Panc1 (cell line): ENCODE data around the gene ADAM12. TPM values are rescaled to one million over a fixed set of nuclear protein-coding genes. Genes with fewer than 3 reads are reported as not detected.
A peak's percentile ranks its signal among the peaks of the same experiment; 100 is the strongest.

Experiments
- ATAC-seq: fragments of 200-7000 bp; cut with Tn5 transposase; 2 replicates; pipeline ENCODE4 v1.9.1; 2020; ENCODE audit warnings: mild to moderate bottlenecking, moderate library complexity
- BruUV-seq: library from RNA; stranded (reverse); fragments of 400-500 nt; replicated peaks from 2 replicates; lab custom pipeline; 2021; lab: Mats Ljungman, UMichigan
- CTCF ChIA-PET: fragments of 300-600 bp; sonication (Branson Sonifier 250); formaldehyde crosslinking; loops from one replicate; lab custom pipeline; 2022; ENCODE audit warnings: antibody characterized with exemption; lab: Charles Lee
- POLR2A ChIA-PET: fragments of 300-600 bp; sonication (Branson Sonifier 250); formaldehyde crosslinking; loops from one replicate; lab custom pipeline; 2022; ENCODE audit warnings: antibody characterized with exemption; lab: Charles Lee
- DNase-seq: peaks from one replicate; pipeline ENCODE4 v3.0.0-alpha.2; 2010; ENCODE audit warnings: low read depth, low spot score
- H3K27ac ChIP-seq: 2 replicates; pipeline ENCODE4 v1.5.1; 2011; ENCODE audit warnings: mild to moderate bottlenecking, low read length, inconsistent platforms
- H3K27me3 ChIP-seq: fragments of 200-500 bp; sonication (Bioruptor generic); 2 replicates; pipeline ENCODE4 v1.6.0; 2014; ENCODE audit warnings: low read length, inconsistent platforms; ENCODE audit not compliant: control insufficient read depth, insufficient read depth
- H3K36me3 ChIP-seq: fragments of 200-500 bp; sonication (Bioruptor generic); 2 replicates; pipeline ENCODE4 v1.5.1; 2014; ENCODE audit warnings: inconsistent platforms, mild to moderate bottlenecking, low read length, moderate library complexity; ENCODE audit not compliant: control insufficient read depth, insufficient read depth
- H3K4me1 ChIP-seq: 2 replicates; pipeline ENCODE4 v1.5.1; 2011; ENCODE audit warnings: inconsistent platforms, mild to moderate bottlenecking, low read length, moderate library complexity; ENCODE audit not compliant: control insufficient read depth, insufficient read depth
- H3K4me3 ChIP-seq, 2 experiments: 2 replicates each; pipeline ENCODE4 v1.5.1; 2011 to 2012; ENCODE audit warnings: low read depth in 2 of 2, low read length in 2 of 2, mild to moderate bottlenecking in 2 of 2, inconsistent platforms in 1 of 2, moderate library complexity in 1 of 2
- H3K9me3 ChIP-seq: fragments of 200-500 bp; sonication (Bioruptor generic); 2 replicates; pipeline ENCODE4 v1.5.1; 2014; ENCODE audit warnings: low read depth, mild to moderate bottlenecking, inconsistent platforms, low read length, moderate library complexity; ENCODE audit not compliant: control insufficient read depth, insufficient read depth
- CTCF ChIP-seq: fragments of 450-650 bp; IDR thresholded peaks from 2 replicates; pipeline ENCODE4 v1.5.1; 2017; ENCODE audit warnings: mild to moderate bottlenecking
- REST ChIP-seq, 2 experiments: IDR thresholded peaks; 2 replicates each; pipeline ENCODE4 v1.6.1; 2011 to 2012; ENCODE audit warnings: low read depth in 2 of 2, control low read depth in 1 of 2, low read length in 1 of 2, mild to moderate bottlenecking in 1 of 2, moderate library complexity in 1 of 2; ENCODE audit not compliant: insufficient read depth in 1 of 2
- SIN3A ChIP-seq: IDR thresholded peaks from 2 replicates; pipeline ENCODE4 v1.6.1; 2012; ENCODE audit warnings: low read depth, mild to moderate bottlenecking, low read length, moderate library complexity, borderline replicate concordance; ENCODE audit not compliant: insufficient read depth
- TCF7L2 ChIP-seq: IDR thresholded peaks from 2 replicates; pipeline ENCODE4 v1.6.1; 2011; ENCODE audit warnings: mild to moderate bottlenecking, low read depth, low read length, inconsistent platforms
- in situ Hi-C: cut with HindIII; loops from 2 replicates; pipeline ENCODE4 v1.10.0; 2016; ENCODE audit warnings: low sequenced_read_pairs, low pct_unique_long_range_greater_than_20kb
- intact Hi-C: fragments of 100-400 bp; cut with micrococcal nuclease; formaldehyde crosslinking; loops from one replicate; pipeline ENCODE4 v1.10.0; 2022; ENCODE audit not compliant: unreplicated experiment
- total RNA-seq: library from RNA; stranded (reverse); gene quantifications from one replicate; pipeline ENCODE4 v1.2.1, GENCODE V29; 2021; ENCODE audit not compliant: unreplicated experiment

Gene ADAM12
- total RNA-seq, 1 experiment from 2014 or later: 0.10 TPM

GRCh38 chr10:126216632-126216961 lies 171.7 kb downstream of the ADAM12 start:
- CTCF ChIA-PET: no interaction called here
- BruUV-seq: no TSS peak

GRCh38 chr10:126215746-126216631 lies 172.3 kb downstream of the ADAM12 start:
- Histone ChIP-seq H3K4me1 (peaks cover 11% of the 10 kb centered on the region), H3K9me3 (no peaks in the 10 kb centered on the region), H3K27me3 (peaks cover 4% of the 10 kb centered on the region; the same call in 1 of the 2 replicates), H3K36me3 (no peaks in the 10 kb centered on the region), H3K4me3 (no peak overlapping the region), H3K27ac (no peak overlapping the region)
- CTCF ChIA-PET: no interaction called here
- in situ Hi-C loops (no loop called here), intact Hi-C loops (no loop called here)
- DNase-seq (no peak), ATAC-seq (no peak; the same call in 1 of the 2 replicates)
- no peak for TF ChIP-seq REST (IDR thresholded peaks at IDR 0.05; ENCODE audit: insufficient read depth in 1 of 2, low read depth in 2 of 2, low read length in 1 of 2)
- peak; percentile 69 for TF ChIP-seq TCF7L2
- POLR2A ChIA-PET: no interaction called here
- no TSS peak for BruUV-seq

More at GRCh38 chr10:126216632-126216961, 171.7 kb downstream of the ADAM12 start:
- peaks cover 11% of the 10 kb centered on the region for H3K4me1 ChIP-seq
- intact Hi-C loops: no loop called here
- no peak for ATAC-seq
- no peaks in the 10 kb centered on the region for H3K36me3 ChIP-seq
- H3K27me3 ChIP-seq: peaks cover 4% of the 10 kb centered on the region; the same call in 1 of the 2 replicates
- POLR2A ChIA-PET: no interaction called here
- H3K27ac ChIP-seq: no peak overlapping the region
- no peaks in the 10 kb centered on the region for H3K9me3 ChIP-seq
- no peak for DNase-seq
- TF ChIP-seq REST (IDR thresholded peaks at IDR 0.05; ENCODE audit: insufficient read depth in 1 of 2, low read depth in 2 of 2, low read length in 1 of 2): no peak
- no peak for TF ChIP-seq TCF7L2
- no peak for TF ChIP-seq CTCF
- no peak for TF ChIP-seq SIN3A
- in situ Hi-C loops: no loop called here
- no peak overlapping the region for H3K4me3 ChIP-seq
